GM21423 (cell line): ENCODE results near the gene FBXL7.

Source experiments
- ATAC-seq: cut with Tn5 transposase; IDR thresholded peaks from one replicate; pipeline ENCODE4 v1.9.1; 2021; ENCODE audit warnings: mild to moderate bottlenecking, moderate library complexity; ENCODE audit not compliant: unreplicated experiment

FBXL7 gene

GRCh38 chr5:15796096-15796495, 296.1 kb downstream of the FBXL7 start:
- ATAC-seq = no peak

DNA sequence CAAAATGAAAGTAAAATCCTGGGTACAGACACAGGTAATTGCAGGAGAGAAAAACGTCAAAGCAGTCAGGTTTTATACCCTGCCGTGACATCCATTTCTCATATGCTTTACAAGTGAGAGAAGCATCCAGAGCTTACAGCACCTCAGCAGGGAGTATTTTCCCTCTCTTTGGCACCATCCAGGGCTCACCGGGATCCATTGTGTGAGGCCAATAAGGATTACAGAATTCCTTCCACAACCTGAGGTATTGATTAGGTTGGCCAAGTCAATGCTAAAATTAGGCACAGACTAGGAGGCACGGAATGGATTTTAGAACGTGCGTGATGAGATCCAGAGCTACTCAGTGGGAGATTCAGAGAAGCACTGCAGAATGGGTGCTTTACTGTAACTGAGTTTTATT, 296.6 kb downstream of the FBXL7 start:
- ATAC-seq = no peak

DNA sequence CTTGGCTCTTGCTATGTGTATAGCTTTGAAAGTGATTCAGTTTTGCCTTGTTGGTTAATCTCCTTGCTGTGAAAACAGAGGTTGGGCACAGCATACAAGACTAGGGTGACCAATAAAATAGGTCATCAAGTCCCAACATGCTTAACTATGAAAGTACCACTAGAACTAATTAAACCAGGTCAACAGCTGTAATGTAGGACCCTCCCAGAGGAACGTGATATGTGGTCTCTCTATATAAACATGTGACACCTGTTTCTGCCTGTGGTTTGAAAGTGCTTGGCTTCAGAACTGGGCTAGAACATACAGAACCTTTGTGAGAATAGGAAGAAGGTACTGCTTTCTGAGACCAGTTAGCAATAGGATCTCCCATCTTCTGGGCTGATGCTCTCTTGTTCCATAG, 297.1 kb downstream of the FBXL7 start:
- ATAC-seq = no peak

DNA sequence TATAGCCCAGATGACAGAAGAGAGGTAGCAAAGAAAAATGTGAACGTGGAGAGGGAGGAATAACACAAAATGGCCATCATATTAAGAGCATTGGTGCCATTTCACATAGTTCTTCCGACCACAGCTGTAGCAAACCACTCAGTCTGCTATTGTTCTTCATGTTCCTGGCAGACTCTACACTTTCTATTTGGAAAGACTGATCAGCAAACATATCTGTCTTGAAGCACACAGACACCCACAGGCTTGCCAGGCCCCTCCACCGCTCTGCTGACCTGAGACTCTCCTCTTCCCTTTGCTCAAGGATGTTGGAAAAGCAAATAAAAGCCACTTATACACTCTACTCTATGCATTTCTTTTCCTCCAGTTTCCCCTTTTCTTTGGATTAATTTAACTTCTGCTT, 298.0 kb downstream of the FBXL7 start:
- ATAC-seq = no peak

GRCh38 chr5:15799014-15799413, 299.0 kb downstream of the FBXL7 start:
- no peak for ATAC-seq

DNA sequence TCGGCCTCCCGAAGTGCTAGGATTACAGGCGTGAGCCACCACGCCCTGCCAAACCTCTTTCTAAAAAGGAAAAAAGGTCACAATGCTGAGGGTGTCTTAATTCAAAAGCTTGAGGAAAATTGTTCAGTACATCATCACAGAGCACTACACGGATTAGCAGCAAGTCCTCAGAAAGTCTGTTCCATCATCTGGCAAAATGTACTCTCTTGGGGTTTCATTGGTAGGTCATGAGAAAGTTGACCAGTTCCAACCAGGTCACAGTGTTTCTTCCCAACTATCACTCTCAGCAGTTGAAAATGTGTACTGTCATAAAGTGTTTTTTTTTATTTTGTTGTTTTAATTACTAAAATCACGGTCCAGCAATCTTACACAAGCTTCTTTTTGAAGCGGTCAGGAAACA, 299.6 kb downstream of the FBXL7 start:
- ATAC-seq = no peak

GRCh38 chr5:15803280-15803679, 303.3 kb downstream of the FBXL7 start:
- ATAC-seq = no peak

GRCh38 chr5:15806613-15807012, 306.6 kb downstream of the FBXL7 start:
- no peak for ATAC-seq

GRCh38 chr5:15807248-15807647, 307.3 kb downstream of the FBXL7 start:
- no peak for ATAC-seq

GRCh38 chr5:15807871-15808270, 307.9 kb downstream of the FBXL7 start:
- no peak for ATAC-seq

GRCh38 chr5:15808577-15808976, 308.6 kb downstream of the FBXL7 start:
- ATAC-seq = no peak

DNA sequence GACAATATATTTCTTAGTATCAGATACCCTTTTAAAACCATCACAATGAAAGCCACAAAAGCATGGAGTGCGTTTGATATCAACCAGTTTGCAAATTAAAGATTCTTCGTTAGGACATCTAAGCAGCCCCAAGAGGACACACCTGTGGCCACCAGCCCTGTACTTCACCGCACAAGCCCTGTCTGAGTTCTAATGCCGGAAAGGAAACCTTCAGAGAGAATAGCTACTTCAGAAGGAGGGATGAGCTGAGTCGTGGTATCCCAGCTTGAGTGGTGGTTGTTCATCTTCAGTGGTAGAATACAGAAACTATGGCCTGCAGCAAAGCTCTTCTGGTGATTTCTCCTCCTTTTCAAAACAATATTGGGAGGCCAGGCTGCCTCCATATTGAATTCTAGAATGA, 319.6 kb downstream of the FBXL7 start:
- no peak for ATAC-seq

DNA sequence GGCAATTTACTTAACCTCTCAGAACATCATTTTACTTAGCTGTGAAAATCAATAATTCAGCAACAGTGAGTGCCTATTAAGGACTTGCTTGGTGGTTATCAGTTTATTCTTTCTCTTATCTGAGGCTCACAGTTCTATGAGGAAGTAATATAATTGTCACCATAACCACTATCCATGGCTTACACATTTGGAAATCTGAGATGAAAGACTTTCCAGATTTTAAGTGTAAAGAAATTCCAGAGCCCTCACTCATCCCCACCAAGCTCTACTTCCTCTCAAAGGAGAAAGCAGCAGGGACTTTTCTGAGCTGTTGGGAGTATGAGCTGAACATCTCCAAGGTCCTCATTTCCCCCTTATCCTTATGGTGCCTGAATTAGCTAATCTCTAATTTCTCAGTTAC, 321.5 kb downstream of the FBXL7 start:
- ATAC-seq = no peak

DNA sequence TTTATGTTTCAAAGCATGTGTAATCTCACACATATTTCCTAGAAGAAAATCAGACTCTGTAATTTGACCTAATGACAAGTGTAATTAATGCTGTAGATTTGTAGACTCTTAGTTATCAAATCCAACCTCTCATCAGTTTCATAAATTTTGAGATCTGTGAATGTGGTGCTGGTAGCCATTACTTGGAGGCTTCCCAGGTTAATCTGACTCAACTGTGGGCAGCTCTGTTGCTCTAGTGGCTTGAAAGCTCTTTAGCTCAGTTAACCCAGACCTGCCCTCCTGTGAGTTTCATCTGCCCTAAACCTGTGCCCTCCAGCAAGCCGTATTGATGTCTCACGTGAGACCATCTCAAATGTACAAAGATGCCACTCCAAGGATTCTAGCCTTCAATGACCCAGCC, 323.4 kb downstream of the FBXL7 start:
- ATAC-seq = no peak

DNA sequence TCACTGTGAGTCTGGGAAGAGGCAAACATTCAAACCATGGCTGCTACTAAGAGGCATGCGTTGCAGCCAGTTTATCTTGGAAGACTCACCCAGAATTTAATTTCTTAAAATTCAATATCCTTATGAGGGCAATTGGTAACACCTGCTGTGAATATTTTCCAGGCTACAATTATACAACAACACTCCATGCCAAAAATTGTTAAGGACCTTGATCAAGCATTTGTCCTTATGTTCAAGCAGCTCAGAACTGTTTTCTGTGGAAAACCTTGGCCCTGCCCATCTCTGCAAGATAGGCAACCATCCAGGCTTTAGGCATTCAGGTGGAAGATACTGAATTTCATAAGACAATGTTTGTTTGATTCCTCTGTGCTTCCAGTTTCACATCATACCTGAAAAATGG, 327.8 kb downstream of the FBXL7 start:
- no peak for ATAC-seq

- ATAC-seq = no peak
Measured at GRCh38 chr5:15831408-15831807, 331.4 kb downstream of the FBXL7 start.

- no peak for ATAC-seq
Measured at GRCh38 chr5:15833365-15833764, 333.4 kb downstream of the FBXL7 start.

DNA sequence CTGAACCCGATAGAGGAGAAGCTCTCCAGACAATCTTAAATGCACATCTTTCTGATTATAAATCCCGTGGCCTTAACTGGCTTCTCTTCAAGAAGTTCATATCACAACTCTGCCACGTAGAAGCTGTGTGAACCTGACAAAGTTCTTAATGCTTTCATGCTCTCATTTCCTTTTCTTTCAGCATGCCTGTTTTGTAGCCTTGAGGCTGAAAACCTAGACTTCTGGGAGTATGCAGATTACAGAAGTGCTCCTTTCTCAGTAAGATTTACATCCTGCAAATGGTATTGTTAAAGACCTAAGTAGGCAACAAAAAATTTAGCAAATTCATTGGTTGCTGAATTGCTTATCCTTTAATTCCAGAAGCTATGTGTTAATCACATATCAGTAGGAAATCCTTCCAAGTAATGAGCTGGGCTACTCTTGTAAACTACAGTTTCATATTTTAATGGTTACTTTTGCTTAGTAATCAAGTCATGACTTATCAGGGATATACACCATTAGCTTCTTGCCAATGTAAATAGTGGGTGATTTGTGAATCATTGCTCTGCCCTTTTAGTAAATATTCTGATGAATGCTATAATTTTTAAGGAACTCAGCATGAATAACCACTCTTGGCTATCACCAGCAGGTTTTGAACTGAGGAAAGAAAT, 334.7 kb downstream of the FBXL7 start:
- ATAC-seq = no peak

GRCh38 chr5:15835514-15835913, 335.5 kb downstream of the FBXL7 start:
- ATAC-seq = no peak

DNA sequence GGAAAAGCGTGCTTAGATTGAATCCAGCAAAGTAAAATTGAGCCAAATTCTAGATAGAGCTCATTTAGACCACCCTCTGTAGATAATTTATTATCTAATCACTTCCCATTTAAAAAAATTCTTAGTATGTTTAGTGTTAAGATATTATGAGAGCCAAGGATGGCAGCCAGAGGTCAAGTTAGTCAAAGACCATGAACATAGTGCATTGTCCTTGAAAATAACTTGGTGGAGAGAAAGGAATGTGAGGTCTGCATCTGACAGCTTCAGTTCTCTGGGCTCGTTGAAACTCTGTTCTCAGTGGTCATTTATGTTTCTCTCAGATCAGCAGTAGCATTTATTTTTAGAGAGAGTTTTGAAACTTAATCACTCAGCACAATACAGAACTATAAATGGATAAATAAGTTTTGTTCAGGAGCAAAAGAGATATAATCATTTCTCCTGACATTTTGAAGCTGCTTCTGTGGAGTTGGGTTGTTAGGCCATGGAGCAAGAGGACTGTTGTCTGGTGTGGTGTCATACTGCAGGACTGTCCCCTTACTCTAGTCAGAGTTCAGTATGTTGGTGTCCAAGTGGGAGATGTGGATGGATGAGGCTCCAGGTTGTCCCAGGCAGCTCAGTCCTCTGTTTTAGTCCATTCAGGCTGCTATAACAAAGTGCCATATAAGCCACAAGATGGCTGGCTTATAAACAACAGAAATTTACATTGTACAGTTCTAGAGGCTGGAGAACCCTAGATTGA, 337.7 kb downstream of the FBXL7 start:
- ATAC-seq = no peak

GRCh38 chr5:15844253-15844652, 344.3 kb downstream of the FBXL7 start:
- ATAC-seq = no peak

GRCh38 chr5:15844871-15845270, 344.9 kb downstream of the FBXL7 start:
- no peak for ATAC-seq

- ATAC-seq = no peak
Measured at GRCh38 chr5:15850536-15850935, 350.6 kb downstream of the FBXL7 start.
